VCaP (cell line): Measurements from ENCODE around the gene PIMREG.

Experiments
- H3K27ac ChIP-seq: fragments of 450-650 bp; 2 replicates; pipeline ENCODE4 v1.5.1; 2017
- TF ChIP-seq, protein P1 (sequence below): fragments of 450-650 bp; conservative IDR thresholded peaks from 2 replicates; pipeline ENCODE4 v1.5.1; 2017; ENCODE audit warnings: mild to moderate bottlenecking, moderate library complexity

The PIMREG gene

DNA sequence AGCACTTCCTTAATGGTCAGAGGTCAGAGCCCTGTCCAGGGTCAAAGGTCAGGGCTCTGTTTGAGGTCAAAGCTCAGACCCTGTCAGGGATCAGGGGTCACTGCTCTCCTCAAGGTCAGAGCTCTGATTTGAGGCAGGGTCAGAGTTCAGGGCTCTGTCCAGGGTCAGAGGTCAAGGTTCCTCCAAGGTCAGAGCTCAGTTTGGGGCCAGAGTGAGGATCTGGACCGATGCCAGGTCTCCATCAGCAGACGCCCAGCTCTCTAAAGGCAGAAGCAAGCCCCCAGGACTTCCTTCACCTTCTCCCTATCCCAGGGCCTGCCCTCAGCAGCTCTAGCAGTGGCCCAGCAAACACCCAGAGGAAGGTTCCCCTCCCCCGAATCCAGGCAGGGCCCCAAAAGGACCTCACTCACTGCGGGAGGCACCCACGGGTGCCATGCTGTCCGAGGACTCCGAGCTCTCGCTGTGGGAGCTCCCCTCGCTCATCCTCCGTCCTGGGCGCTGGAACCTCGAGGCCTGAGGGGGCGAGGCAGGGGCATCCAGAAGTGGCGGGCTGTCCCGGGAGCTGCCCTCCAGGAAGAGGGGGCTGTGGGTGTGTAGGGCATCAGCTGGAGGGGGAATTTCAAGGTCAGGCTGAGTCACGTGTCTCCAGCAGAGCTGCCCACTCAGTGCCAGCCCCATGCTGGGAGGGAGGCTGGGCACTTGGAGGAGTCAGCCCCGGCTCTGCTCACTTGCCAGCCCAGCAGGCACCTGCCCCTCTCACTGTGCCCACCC is 26.7 kb downstream of the PIMREG start:
- H3K27ac ChIP-seq = no peak overlapping the region
- TF ChIP-seq, protein P1, sequence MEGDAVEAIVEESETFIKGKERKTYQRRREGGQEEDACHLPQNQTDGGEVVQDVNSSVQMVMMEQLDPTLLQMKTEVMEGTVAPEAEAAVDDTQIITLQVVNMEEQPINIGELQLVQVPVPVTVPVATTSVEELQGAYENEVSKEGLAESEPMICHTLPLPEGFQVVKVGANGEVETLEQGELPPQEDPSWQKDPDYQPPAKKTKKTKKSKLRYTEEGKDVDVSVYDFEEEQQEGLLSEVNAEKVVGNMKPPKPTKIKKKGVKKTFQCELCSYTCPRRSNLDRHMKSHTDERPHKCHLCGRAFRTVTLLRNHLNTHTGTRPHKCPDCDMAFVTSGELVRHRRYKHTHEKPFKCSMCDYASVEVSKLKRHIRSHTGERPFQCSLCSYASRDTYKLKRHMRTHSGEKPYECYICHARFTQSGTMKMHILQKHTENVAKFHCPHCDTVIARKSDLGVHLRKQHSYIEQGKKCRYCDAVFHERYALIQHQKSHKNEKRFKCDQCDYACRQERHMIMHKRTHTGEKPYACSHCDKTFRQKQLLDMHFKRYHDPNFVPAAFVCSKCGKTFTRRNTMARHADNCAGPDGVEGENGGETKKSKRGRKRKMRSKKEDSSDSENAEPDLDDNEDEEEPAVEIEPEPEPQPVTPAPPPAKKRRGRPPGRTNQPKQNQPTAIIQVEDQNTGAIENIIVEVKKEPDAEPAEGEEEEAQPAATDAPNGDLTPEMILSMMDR = no peak

- no peak overlapping the region for H3K27ac ChIP-seq
- TF ChIP-seq, protein P1 = no peak
Observed at GRCh38 chr17:6471531-6472465, 27.5 kb downstream of the PIMREG start.

DNA sequence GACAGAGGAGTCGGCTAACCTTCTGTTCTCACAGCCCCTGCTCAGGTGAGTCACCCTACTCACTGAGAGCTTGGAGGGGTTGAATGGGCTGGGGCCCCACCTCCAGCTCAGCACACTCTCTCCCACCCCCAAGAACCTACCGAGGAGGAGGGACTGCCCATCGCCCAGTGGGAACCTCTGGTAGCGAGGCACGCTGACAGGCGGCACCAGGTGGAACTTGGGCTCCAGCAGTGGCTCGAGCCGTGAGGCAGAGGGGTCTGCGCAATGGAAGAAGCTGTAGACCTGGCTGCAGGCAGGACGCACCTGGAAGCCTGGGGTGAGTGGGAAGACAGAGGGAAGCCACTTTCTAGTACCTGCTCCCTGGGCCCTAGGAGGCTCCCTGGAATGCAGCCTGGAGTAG is 28.3 kb downstream of the PIMREG start:
- peak overlapping the region; percentile 14; the same call in 1 of the 2 replicates for H3K27ac ChIP-seq
- TF ChIP-seq, protein P1 = no peak

DNA sequence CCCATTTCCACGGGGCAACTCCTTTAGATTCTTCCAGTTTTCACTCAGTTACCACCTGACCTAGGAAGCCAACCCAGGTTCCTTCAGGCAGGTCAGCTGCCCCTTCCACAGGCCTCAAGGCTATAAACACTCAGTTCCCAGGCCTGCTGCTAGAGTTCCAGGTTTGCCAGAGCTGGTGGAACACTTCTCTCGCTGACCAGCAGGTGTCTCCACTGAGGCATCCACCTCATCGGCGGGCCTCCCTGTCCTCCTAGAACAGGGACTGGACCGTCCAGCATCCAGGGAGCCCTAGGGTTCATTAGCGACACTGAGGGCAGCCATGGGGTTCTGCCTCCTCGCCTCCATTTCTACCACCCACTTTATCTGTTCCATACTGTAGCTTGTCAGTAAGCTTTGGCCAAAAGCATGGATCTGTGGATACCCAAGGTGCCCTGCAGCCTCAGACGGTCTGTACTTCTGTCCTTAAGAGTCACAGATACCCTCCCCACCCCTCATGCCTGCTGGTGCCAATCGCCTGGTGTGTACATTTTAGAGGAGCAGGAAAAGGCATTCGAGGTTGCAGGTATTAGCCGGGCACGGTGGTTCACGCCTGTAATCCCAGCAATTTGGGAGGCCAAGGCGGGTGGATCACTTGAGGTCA is 29.0 kb downstream of the PIMREG start:
- H3K27ac ChIP-seq = peak overlapping the region; percentile 14; the same call in 1 of the 2 replicates
- TF ChIP-seq, protein P1 = peak; percentile 87

- no peak overlapping the region for H3K27ac ChIP-seq
- TF ChIP-seq, protein P1 = no peak
Observed at GRCh38 chr17:6474376-6474775, 30.1 kb downstream of the PIMREG start.

GRCh38 chr17:6474906-6475305 is 30.7 kb downstream of the PIMREG start:
- H3K27ac ChIP-seq = no peak overlapping the region
- TF ChIP-seq, protein P1 = no peak

DNA sequence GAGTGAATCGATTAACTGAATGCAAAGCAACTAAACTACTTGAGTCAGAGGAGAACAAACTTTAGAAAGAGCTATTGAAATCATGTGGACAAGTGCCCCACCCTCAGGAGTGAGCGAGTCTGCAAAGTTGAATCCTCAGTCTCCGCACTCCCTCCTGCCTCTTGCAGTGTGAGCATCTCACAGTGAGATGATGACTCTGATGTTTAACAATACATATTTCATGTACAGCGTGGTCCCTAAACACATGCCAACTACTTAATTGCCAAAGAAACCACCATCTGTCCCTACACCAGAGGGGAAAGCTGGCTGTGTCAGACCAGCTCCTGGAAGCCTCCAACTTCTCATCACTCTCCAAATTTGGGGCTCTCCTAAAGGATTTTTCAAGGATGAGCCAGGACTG is 31.2 kb downstream of the PIMREG start:
- TF ChIP-seq, protein P1 = no peak
- H3K27ac ChIP-seq = no peak overlapping the region
